GM19023 (cell line): Measurements from ENCODE around the gene DNAH10.
"Not testable (repeated sequence)": the region's sequence is repeated elsewhere in the genome, so short reads cannot be mapped to it uniquely, and the experiment has no call there.

ENCODE experiments used
- ATAC-seq: cut with Tn5 transposase; IDR thresholded peaks from one replicate; pipeline ENCODE4 v1.9.1; 2021; ENCODE audit warnings: mild to moderate bottlenecking, moderate library complexity; ENCODE audit not compliant: unreplicated experiment

DNAH10 gene

DNA sequence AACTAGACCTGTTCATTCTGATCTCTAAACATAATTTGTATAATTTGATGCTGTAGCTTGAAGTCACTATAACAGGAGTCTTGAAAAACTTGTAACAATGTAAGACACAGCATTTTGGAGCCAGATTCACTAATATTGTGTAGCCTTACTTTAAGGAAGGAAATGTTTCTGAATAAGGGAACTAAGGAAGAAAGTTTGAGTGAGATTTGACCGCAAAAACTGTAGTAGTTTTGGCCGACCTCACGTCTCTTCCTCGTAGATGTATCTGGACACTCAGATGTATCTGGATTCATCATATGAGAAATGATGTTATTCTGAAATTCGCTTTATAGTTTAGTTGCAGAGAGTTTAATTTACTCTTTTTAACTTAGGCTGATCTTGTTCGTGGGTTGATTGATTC is 13.9 kb upstream of the DNAH10 start:
- ATAC-seq: no peak

DNA sequence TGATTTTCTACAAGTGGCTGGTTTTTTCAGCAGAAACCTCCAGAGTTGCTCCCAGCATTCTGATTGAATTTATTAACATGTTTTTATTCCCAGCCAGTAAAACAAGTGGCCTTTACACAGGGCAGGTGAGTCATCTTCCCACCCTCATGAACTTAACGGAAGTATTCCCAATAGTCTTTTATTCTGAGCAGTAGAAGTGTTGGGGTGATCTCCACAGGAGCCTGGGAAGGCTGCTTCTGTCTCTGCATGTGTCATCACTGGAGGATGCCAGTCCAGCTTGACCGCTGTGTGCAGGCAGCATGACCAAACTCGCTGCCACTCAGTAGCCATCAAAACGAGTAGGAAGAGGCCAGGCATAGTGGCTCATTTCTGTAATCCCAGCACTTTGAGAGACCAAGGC is 13.4 kb upstream of the DNAH10 start:
- ATAC-seq: no peak

DNA sequence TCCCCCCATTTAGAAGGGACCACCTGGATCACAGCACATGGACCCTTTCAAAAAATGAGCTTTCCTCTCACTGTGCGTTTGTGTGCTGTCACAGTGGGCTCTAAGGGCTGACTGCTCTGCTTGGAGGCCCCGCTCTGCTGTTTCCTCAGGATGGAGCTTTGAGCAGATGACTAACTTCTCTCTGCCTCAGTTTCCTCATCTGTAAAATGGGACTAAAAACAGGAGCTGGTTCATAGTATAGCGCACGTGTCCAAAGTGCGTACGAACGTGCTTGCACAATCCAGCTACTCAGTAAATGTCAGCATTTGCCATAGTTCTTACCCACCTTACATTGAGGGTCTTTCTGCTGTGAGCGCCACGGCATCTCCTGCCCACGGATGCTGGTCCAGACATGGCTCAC is 12.7 kb upstream of the DNAH10 start:
- no peak for ATAC-seq

DNA sequence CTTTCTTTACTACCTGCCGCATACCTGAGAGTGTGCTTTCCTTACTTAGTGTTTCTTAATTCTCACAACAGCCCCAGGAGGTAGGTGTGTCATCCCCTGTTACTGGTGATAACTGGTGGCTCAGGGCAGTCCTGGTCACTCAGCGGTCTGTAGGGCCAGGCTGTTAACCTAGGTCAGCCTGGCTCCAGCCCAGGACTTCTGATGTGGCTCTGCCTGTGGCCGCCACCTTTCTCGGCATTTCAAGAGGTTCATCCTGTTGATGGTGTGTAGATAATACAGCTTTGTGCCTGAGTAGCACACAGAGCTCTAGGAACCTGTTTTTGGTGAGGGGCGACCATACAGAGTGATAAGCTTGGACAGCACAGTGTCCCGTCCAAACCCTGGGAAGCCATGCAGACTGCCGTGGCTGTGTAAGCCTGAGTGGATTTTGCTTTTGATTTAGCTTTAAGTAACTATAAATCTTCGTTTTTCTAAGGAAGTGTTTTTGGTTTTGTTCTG is 11.9 kb upstream of the DNAH10 start:
- no peak for ATAC-seq

DNA sequence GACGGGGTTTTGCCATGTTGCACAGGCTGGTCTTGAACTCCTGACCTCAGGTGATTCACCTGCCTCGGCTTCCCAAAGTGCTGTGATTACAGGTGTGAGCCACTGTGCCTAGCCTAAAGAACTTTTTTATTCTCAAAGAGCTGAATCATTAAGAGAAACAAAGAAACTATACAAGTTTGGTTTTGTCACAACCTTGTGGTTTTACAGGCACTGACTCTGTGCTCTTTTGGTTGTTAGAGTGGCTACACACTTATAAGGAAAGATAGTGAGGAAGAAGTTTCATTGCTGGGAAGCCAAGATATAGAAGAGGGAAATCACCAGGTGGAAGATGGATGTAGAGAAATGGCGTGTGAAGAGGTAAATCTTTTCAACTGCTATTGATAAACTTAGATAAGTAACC is 10.1 kb upstream of the DNAH10 start:
- no peak for ATAC-seq

DNA sequence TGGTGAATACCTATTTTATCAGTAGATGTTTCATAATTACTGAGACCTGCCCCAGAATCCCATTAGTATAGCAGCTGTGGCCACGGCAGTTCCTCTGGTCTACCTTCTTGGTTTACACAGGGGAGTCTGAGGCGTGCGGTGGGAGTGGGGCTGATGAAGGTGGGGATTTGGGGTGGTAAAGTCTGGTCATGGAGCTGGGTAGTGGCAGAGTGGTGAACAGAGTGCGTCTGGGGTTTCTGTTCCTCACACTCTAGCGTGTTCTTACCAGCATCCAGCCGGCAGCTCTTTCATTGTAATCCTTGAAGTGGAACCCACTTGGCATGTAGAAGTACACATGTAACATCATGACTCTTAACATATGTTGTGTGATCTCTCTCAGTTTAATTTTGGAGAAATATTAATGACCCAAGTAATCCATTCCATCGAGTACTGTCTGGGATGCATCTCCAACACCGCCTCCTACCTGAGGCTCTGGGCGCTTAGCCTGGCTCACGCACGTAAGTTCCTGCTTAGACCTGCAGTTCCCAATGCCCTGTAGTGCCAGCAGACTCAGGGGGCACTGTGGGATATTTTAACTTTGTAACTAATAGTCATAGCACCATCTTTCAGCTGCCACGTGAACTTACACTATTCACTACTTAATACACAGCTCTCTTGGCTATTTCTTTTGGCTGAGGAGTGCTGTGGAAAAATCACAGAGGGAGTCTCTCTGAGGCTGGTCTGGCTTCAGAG is 7.9 kb upstream of the DNAH10 start:
- ATAC-seq: no peak

DNA sequence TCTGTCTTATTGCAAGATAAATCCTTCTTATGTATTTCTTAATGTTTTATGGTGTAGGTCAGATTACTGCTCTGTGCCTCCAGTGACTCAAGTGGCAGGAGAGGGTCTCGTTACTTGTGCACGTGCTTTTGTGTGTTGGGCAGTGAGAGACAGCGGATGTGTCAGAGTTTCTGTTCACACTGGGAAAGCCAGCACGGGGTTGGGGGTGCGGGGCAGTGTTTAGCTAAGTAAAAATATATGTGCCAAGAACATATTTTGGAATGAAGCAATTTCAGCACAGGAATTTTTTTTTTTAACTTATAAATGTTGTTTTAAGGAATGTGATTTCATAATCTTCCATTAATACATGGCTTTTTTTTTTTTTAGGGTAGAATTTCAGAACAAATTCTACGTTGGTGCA is 4.5 kb upstream of the DNAH10 start:
- no peak for ATAC-seq

DNA sequence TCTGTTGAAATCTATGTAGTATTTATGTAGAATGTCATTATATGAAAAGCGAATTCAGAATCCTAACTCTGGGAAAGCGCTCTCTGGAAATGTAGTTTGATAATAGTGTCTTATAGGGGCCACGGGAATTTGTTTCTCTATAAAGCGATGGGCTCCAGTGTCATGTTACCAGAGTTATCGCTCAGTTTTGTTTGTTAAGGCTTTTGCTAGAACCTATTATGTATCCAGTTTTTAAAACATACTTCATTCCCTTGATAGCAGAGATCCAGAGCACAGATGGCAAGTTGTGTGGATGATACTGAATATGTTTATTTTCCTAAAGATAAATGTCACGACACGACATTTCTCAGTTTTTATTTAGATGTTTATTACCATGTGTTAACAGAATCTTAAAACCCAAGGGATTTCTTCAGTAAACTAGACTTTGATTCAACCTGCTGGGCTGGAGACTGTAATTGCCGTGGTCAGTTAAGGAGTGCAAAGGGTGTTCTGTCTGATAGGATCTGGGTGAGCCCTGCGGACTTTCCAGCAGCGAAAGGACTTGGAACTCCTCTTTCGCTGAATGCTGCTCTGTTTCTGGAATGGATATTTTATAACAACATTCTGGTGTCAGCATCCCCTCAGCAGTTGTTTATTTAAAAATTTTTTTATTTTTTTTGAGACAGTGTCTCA is 1.7 kb upstream of the DNAH10 start:
- ATAC-seq: no peak

DNA sequence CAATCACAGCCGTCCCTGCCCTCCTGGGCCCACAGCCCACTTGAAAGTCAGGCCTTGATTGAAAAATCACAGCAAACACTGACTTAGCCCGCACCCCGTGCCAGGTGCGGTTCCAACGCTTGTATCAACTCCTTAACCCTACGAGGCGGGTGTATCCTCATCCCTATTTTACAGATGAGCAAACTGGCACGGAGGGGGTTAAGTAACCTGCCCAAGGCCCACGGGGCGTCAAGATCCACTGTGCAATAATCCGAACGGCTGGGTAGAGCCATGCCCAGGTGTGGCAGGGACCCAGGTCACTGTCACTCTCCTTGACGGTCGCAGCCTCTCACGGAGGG is 583 bp downstream of the DNAH10 start:
- ATAC-seq: no peak

DNA sequence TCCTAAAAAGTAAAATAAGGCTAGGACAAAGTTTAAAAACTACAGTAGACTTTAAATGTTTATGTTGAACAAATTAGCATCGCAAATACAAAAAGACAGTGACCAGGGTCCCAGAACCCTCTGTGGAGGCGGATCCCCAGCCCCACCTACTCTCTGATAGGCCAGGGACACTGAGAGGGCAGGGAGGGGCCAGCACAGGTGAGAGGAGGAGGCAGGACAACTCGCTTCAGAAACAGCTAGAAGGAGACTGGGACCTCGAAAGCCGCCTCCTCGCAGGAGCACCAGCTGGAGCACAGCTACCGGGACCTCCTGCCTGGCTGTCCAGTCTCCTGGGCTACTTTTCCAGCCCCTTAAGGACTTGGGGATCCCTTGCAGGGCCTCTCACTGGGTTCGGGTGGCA is 992 bp downstream of the DNAH10 start:
- no peak for ATAC-seq

DNA sequence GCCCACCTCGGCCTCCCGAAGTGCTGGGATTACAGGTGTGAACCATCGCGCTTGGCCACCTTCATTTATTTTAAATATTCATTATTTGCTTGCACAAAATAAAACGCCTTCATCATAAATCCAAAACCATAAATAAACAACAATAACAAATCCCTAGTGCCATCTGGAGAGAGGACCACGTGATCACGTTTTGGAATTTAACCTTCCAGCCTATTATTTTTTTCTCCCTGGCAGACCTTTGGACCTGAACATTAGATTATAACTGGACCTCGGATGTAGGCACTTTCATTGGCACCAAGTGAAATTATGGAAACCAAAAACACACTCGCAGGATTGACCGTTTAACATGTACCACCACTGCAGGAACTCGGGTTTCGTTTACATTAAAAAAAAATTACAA is 2.0 kb downstream of the DNAH10 start:
- no peak for ATAC-seq

DNA sequence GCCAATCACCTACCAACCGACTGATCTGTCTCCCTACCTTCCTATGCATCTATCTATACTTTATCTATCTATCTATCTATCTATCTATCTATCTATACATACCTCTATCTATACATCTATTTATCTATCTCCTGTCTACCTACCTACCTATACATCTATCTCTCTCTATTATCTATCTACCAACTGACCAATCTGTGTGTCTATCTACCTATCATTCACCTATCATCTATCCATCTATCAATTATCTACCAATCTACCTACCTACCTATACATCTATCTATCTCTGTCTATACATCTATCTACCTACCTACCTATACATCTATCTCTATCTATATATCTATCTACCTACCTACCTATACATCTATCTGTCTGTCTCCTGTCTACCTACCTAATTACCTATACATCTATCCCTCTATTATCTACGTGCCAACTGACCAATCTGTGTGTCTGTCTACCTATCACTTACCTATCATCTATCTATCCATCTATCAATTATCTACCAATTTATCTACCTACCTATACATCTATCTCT is 3.5 kb downstream of the DNAH10 start:
- ATAC-seq: no peak

DNA sequence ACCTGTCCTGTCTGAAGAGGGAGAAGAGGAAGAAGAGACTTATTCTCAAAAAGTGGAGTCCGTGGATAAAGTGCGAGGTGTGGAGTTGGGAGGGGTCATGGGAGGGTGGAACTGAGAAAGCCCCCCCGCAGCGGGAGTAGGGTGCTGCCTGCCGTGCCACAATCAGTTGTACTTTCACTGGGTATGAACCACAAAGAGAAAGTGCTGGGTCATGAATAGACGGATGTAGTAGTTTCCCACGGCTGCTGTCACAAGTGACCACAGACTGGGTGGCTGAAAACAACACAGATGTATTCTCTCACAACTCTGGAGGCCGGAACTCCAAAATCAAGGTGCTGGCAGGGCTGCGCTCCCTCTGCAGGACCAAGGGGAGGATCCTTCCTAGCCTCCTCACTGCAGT is 5.5 kb downstream of the DNAH10 start:
- peak; percentile 80 for ATAC-seq

DNA sequence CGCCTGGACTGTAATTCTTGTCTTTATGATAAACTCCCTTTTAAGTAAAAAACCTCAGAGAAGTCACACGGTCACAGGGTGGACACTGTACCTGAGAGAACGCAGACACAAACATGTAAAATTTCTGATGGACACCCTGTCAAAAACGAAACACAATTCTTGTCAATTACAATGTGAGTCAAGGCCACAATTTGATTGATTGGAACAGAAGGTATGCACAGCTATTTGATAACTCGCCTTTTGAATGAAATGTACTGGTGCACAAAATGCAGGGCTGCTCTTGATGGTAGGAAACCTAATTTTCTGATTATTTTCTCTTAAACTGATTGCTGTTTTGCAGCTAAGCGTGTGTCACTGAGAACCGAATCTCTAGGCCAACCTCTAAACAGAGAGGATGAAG is 9.2 kb downstream of the DNAH10 start:
- ATAC-seq: no peak

DNA sequence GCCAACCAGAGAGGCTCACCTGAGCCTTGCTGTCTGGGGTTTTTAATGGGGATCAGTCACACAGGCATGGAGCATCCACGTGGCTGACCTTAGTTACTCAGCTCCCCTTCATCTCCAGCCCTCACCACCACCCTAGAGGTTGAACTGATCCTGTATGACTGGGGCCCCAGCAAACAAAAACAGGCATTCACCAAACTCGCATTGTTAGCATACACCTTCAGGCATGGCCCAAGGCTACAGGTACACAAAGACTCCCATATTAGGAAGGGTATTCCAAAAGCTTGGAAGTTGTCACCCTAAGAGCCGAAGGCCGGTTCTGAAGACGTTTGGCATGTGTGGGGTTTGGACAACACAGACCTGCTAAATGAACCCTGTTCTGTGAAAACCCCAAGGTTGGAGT is 10.0 kb downstream of the DNAH10 start:
- no peak for ATAC-seq

DNA sequence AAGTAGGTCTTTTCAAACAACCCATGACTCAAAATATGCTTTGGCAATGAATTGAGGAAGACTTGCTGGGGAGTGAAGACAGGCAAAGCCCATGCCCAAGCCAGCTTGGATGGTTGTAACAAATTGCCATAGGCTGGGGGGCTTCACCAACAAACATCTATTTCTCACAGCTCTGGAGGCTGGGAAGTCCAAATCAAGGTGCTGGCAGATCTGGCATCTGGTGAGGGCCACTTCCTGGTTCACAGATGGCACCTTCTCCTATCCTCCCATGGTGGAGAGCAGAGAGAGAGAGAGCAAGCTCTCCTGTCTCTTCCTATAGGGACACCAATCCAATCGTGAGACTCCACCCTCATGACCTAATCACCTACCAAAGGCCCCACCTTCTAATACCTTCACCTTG is 11.3 kb downstream of the DNAH10 start:
- ATAC-seq: no peak

DNA sequence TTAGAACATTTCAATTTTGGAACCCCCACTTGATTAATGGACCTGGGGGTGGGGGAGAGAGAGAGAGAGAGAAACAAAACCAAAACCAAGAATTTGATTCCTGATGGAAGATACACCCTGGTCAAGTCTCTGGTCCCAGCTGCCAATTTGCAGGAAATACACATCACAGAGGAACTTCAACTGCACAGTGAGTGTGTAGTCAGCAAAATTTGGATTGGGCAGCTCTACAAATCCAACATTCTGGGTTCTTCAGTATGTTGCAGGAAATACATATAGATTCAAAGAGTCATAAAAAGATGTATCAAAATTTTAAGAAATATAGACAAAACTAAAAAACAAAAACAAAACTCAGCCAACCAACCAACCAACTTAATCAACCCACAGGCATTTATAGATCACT is 17.4 kb downstream of the DNAH10 start:
- no peak for ATAC-seq

DNA sequence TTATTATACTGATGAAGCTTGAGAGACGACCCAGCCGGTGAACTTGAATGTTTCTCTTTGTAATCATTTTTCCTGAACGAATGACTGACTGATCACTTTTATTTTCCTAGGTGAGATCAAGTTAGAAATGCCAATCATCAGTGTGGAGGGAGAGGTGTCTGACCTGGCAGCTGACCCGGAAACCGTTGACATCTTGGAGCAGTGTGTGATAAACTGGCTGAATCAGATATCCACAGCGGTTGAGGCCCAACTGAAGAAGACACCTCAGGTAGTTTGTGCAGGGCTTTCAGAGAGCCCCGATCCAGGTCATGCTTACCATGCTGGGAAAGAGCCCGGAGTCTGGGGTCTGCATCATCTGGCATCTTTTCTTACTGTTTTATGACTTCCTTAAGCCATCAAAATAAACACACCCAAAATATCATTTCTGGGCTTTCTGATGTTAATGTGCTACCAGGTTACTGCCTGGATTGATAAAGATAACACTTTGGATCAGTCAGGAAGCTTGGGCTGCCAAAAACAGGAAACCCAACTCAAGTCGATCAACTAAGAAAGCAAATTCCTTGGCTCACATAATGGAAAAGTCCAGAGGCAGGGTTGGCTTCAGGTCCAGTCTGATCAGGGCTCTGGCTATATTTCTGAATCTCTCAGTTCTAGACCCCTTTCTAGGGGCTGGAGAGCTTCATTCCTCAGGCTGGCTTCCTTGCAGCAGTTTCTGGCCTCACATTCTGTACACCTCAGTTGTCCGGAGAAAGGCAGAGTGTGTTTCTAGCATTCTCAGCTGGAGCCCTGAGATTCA is 21.1 kb downstream of the DNAH10 start:
- ATAC-seq: no peak

DNA sequence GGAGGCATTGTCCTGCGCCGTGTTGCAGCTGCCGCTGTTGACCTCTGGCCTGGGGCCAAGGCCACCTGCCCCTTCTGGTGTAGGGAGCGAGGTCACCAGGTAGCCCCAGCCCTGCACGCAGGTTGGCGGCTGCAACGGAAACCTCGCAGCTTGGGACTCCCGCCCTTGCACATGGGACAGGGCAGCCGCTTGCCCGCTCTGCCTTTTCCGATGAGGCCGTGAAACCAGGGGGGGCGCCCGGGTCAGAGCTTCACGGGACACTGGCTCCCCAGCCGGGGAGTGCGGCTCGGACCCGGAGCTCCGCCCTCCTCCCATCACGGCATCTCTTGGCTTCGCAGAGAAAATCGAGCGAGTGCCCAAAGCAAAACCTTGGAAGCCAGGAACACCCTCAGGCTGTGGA is 25.4 kb downstream of the DNAH10 start:
- no peak for ATAC-seq

DNA sequence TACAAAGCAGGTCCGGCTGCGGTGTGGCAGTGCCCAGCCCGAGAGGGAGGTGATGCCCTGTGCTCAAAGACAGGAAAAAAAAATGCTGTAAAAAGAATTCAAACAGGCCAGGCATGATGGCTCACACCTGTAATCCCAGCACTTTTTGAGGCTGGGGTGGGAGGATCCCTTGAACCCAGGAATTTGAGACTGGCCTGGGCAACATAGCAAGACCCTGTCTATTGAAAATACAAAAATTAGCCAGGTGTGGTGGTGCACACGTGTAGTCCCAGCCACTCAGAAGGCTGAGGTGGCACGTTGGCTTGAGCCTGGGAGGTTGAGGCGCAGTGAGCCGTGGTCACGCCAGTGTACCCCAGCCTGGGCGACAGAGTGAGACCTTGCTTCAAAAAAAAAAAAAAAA is 26.4 kb downstream of the DNAH10 start:
- no peak for ATAC-seq

DNA sequence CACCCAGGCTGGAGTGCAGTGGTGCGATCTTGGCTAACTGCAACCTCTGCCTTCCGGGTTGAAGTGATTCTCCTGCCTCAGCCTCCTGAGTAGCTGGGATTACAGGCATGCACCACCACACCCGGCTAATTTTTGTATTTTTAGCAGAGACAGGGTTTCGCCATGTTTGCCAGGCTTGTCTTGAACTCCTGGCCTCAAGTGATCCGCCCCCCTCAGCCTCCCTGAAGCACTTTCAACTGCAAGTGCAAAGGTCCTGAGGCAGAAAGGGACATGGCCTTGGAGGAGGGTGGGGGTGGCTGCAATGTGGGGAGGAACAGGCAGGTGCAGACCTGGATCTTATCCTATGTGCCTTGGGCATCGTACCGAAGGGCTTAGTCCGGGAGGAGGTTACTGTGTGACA is 27.3 kb downstream of the DNAH10 start:
- ATAC-seq: not testable (repeated sequence)
